ENCODE data around the gene FBXL17. TPM values are rescaled to one million over a fixed set of nuclear protein-coding genes. Genes with fewer than 3 reads are reported as not detected.

FBXL17 gene
- total and polyA plus RNA-seq, 5 donors from 2014 or later, result 3.8 to 27.7 (median 6.4) TPM

DNA sequence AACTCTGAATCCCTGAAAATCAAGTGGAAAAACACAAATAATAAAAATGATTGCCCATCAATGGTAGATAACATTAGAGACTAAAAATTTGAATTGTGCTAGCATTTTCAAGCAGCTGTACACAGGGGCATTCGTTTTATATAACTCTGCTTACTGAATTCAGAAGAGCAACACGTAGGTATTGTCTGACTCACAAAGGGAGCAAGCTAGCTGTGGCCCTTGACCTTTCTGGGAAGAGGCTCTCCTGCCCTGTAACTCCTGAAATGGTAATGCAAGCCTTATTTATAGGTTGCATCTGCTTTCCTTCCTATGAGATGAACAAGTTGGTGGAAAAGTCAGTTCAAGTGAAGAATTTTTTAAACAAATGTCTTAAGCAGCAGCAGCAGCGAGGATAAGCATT, 492.5 kb downstream of the FBXL17 start:
- Mint-ChIP-seq H3K4me3 (no peak overlapping the region), H3K27ac (no peak overlapping the region), H3K4me1 (peaks cover 0 to 5% (median 4%) of the 10 kb centered on the region in 4 donors), H3K27me3 (no peaks in the 10 kb centered on the region), H3K36me3 (peaks cover 8% of the 10 kb centered on the region), H3K9me3 (peaks cover 0 to 3% (median 0%) of the 10 kb centered on the region in 7 donors)
- Histone ChIP-seq H3K4me1 (ENCODE audit: control insufficient read depth, insufficient read depth, low read length, poor library complexity, severe bottlenecking) (no peaks in the 10 kb centered on the region), H3K4me3 (ENCODE audit: low read depth, low read length) (no peak overlapping the region), H3K36me3 (ENCODE audit: control insufficient read depth, insufficient read depth, low read length) (no peaks in the 10 kb centered on the region), H3K27ac (ENCODE audit: insufficient read depth, low read length, poor library complexity, severe bottlenecking) (no peak overlapping the region), H3K9me3 (ENCODE audit: control insufficient read depth in 2 of 2, low read length in 2 of 2) (no peaks in the 10 kb centered on the region), H3K27me3 (ENCODE audit: control insufficient read depth, insufficient read depth, low read length) (no peaks in the 10 kb centered on the region)
- DNase-seq (no peak), ATAC-seq (ENCODE audit: low read depth in 2 of 2) (no peak)

DNA sequence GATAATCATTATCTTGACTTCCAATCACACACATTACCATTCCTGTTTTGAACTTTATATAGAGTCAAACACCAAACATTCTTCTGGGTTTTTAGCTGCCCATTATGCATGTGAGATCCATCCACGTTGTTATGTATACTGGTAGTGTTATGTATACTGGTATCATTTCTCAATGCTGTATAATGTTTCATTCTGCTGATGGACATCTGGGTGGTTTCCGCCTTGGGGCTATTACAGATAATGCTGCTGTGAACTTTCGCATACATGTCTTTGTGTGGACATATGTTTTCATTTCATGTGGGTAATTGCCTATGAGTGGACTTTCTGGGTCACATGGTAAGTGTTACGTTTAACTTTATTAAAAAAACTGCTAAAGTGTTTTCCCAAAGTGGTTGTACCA, 493.4 kb downstream of the FBXL17 start:
- H3K36me3 ChIP-seq (ENCODE audit: control insufficient read depth, insufficient read depth, low read length), result no peaks in the 10 kb centered on the region
- no peaks in the 10 kb centered on the region for H3K4me1 ChIP-seq (ENCODE audit: control insufficient read depth, insufficient read depth, low read length, poor library complexity, severe bottlenecking)
- no peak overlapping the region for H3K4me3 Mint-ChIP-seq
- ATAC-seq (ENCODE audit: low read depth in 2 of 2) (no peak), DNase-seq (no peak)
- H3K36me3 Mint-ChIP-seq, result peaks cover 12% of the 10 kb centered on the region
- no peaks in the 10 kb centered on the region for H3K9me3 ChIP-seq (ENCODE audit: control insufficient read depth in 2 of 2, low read length in 2 of 2)
- H3K27me3 Mint-ChIP-seq, result no peaks in the 10 kb centered on the region
- peaks cover 0 to 2% (median 0%) of the 10 kb centered on the region in 7 donors for H3K9me3 Mint-ChIP-seq
- no peak overlapping the region for H3K27ac Mint-ChIP-seq
- H3K27ac ChIP-seq (ENCODE audit: insufficient read depth, low read length, poor library complexity, severe bottlenecking), result no peak overlapping the region
- H3K27me3 ChIP-seq (ENCODE audit: control insufficient read depth, insufficient read depth, low read length), result no peaks in the 10 kb centered on the region
- H3K4me1 Mint-ChIP-seq, result peaks cover 0 to 5% (median 4%) of the 10 kb centered on the region in 4 donors
- H3K4me3 ChIP-seq (ENCODE audit: low read depth, low read length), result no peak overlapping the region

DNA sequence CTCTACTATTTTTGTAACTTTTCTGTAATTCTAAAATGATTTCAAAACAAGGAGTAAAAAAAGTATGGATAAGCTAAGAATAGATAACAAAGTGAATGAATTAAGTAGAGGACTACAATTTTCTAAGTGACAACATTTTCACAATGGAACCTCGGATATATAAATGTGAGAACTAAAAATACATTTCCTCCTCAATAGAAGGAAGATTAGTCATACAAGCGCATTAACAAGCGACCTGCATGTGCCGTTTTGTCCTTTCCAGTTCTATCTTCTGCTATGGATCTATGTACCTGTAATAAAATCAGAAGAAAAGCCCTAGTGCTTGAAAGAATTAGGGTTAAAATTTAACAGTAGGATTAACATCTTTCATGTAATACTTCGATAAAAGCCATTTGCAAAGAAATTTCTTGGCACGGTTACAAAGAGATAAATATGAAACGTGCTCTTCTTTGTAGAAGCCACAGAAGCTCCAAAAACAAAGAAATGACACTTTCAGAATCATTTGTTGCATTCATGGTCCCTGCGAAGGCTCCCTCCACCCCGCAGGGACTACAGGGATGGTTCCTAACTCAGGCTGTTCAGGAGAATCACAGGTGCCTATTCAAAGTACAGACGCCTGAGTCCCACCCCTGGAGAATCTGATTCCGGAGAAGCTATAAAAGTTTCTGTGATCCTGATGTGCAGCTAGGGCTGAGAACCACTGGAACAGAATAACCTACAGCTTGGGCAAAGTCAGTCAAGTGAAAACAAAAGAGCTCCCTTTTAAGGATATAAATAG, 494.5 kb downstream of the FBXL17 start:
- H3K27me3 ChIP-seq (ENCODE audit: control insufficient read depth, insufficient read depth, low read length), result no peaks in the 10 kb centered on the region
- no peak overlapping the region for H3K4me3 ChIP-seq (ENCODE audit: low read depth, low read length)
- Mint-ChIP-seq H3K4me1 (peaks cover 2 to 5% (median 4%) of the 10 kb centered on the region in 4 donors), H3K36me3 (peaks cover 14% of the 10 kb centered on the region), H3K9me3 (peaks cover 0 to 2% (median 0%) of the 10 kb centered on the region in 7 donors), H3K4me3 (no peak overlapping the region), H3K27ac (no peak overlapping the region), H3K27me3 (no peaks in the 10 kb centered on the region)
- DNase-seq (no peak), ATAC-seq (ENCODE audit: low read depth in 2 of 2) (no peak)
- H3K27ac ChIP-seq (ENCODE audit: insufficient read depth, low read length, poor library complexity, severe bottlenecking), result no peak overlapping the region
- no peaks in the 10 kb centered on the region for H3K4me1 ChIP-seq (ENCODE audit: control insufficient read depth, insufficient read depth, low read length, poor library complexity, severe bottlenecking)
- H3K36me3 ChIP-seq (ENCODE audit: control insufficient read depth, insufficient read depth, low read length), result no peaks in the 10 kb centered on the region
- H3K9me3 ChIP-seq (ENCODE audit: control insufficient read depth in 2 of 2, low read length in 2 of 2), result no peaks in the 10 kb centered on the region

DNA sequence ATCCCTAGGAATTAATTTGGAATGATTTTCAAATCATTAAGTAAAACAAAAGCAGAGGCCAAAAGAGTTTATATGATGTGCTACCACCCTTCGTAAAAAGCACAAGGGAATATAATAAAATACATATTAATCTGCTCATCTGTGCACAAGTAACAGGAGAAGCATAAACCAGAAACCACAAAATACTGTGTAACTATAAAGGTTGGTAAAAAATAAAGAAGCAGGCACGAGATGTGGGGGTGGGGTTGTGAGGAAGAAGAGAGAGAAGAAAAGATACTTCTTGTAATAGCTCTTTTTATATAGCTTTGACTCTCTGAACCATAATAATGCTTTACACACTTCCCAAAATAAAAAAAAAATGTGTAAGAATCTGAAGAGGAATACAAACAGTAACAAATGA, 496.3 kb downstream of the FBXL17 start:
- DNase-seq, result no peak
- no peak for ATAC-seq (ENCODE audit: low read depth in 2 of 2)
- H3K27me3 Mint-ChIP-seq, result no peaks in the 10 kb centered on the region
- H3K9me3 ChIP-seq (ENCODE audit: control insufficient read depth in 2 of 2, low read length in 2 of 2), result no peaks in the 10 kb centered on the region
- H3K36me3 ChIP-seq (ENCODE audit: control insufficient read depth, insufficient read depth, low read length), result no peaks in the 10 kb centered on the region
- H3K4me1 ChIP-seq (ENCODE audit: control insufficient read depth, insufficient read depth, low read length, poor library complexity, severe bottlenecking), result no peaks in the 10 kb centered on the region
- H3K4me1 Mint-ChIP-seq, result peaks cover 2 to 5% (median 4%) of the 10 kb centered on the region in 4 donors
- no peak overlapping the region for H3K4me3 ChIP-seq (ENCODE audit: low read depth, low read length)
- H3K4me3 Mint-ChIP-seq, result no peak overlapping the region
- peaks cover 12% of the 10 kb centered on the region for H3K36me3 Mint-ChIP-seq
- no peak overlapping the region for H3K27ac Mint-ChIP-seq
- H3K27ac ChIP-seq (ENCODE audit: insufficient read depth, low read length, poor library complexity, severe bottlenecking), result no peak overlapping the region
- H3K9me3 Mint-ChIP-seq, result no peaks in the 10 kb centered on the region
- no peaks in the 10 kb centered on the region for H3K27me3 ChIP-seq (ENCODE audit: control insufficient read depth, insufficient read depth, low read length)

DNA sequence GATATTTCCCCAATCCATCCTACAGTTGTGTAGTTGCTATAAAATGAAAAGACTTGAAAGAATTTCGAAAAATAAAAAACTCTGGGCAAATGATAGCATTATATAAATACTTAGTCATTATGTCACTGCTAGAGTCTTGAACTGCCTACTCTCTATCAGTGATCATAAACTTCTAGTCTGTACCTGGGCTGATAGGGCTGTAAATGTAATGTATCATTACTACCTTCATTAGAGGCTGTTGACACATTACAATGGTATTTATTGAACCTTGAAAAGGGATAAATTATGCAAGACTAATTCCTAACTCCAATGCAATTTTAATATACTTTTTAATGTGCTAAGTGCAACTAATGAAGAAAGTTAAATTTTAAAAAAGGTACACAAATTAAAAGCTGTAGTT, 497.0 kb downstream of the FBXL17 start:
- Mint-ChIP-seq H3K27me3 (no peaks in the 10 kb centered on the region), H3K27ac (no peak overlapping the region), H3K36me3 (peaks cover 12% of the 10 kb centered on the region), H3K4me3 (no peak overlapping the region), H3K4me1 (peaks cover 2 to 5% (median 4%) of the 10 kb centered on the region in 4 donors), H3K9me3 (no peaks in the 10 kb centered on the region)
- DNase-seq (no peak), ATAC-seq (ENCODE audit: low read depth in 2 of 2) (no peak)
- Histone ChIP-seq H3K36me3 (ENCODE audit: control insufficient read depth, insufficient read depth, low read length) (peaks cover 3% of the 10 kb centered on the region), H3K4me1 (ENCODE audit: control insufficient read depth, insufficient read depth, low read length, poor library complexity, severe bottlenecking) (no peaks in the 10 kb centered on the region), H3K9me3 (ENCODE audit: control insufficient read depth in 2 of 2, low read length in 2 of 2) (no peaks in the 10 kb centered on the region), H3K4me3 (ENCODE audit: low read depth, low read length) (no peak overlapping the region), H3K27me3 (ENCODE audit: control insufficient read depth, insufficient read depth, low read length) (no peaks in the 10 kb centered on the region), H3K27ac (ENCODE audit: insufficient read depth, low read length, poor library complexity, severe bottlenecking) (no peak overlapping the region)

DNA sequence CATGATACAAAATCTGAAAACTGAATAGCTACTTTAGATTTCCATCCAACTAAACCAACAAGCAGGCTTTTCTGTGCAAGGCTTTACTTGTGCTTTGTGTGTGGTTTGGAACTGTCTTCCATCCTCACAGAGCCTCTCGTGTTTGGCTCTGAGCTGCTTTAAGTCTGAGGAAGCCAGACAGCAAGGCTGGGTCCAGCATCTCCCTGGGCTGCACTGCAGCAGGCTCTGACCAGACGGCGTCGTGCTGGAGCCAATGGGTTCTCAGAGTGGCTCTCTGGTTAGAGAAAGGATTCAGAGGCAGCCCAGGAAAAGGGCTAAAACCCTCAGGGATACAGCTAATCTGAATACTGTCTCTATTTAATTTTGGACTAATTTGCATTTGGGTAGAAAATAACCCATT, 503.2 kb downstream of the FBXL17 start:
- H3K4me1 Mint-ChIP-seq, result peaks cover 0 to 5% (median 0%) of the 10 kb centered on the region in 4 donors
- Histone ChIP-seq H3K36me3 (ENCODE audit: control insufficient read depth, insufficient read depth, low read length) (peaks cover 3% of the 10 kb centered on the region), H3K9me3 (ENCODE audit: control insufficient read depth in 2 of 2, low read length in 2 of 2) (no peaks in the 10 kb centered on the region), H3K27ac (ENCODE audit: insufficient read depth, low read length, poor library complexity, severe bottlenecking) (no peak overlapping the region), H3K4me3 (ENCODE audit: low read depth, low read length) (no peak overlapping the region), H3K27me3 (ENCODE audit: control insufficient read depth, insufficient read depth, low read length) (no peaks in the 10 kb centered on the region), H3K4me1 (ENCODE audit: control insufficient read depth, insufficient read depth, low read length, poor library complexity, severe bottlenecking) (no peaks in the 10 kb centered on the region)
- no peaks in the 10 kb centered on the region for H3K27me3 Mint-ChIP-seq
- no peak for ATAC-seq (ENCODE audit: low read depth in 2 of 2)
- peaks cover 14% of the 10 kb centered on the region for H3K36me3 Mint-ChIP-seq
- DNase-seq, result no peak
- H3K9me3 Mint-ChIP-seq, result no peaks in the 10 kb centered on the region
- H3K27ac Mint-ChIP-seq, result no peak overlapping the region
- no peak overlapping the region for H3K4me3 Mint-ChIP-seq

DNA sequence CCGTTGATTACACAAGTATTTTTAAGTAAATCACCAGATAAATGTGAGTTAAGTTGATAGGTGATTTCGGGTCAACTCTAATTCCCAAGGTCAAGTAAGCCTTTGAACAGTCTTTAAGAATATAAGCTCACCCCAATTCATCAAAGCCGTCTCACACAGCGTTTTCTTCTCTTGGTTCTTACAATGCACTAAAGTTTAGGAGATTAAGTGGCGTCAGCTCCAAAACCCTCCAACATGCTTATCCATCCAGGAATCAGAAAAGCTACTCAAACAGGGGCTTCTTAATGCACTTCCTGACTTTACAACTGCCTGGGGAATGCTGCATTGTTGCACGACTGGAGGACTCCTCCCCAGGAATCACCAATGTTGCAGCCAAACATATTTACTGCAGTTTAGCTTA, 505.0 kb downstream of the FBXL17 start:
- Mint-ChIP-seq H3K27me3 (no peaks in the 10 kb centered on the region), H3K9me3 (no peaks in the 10 kb centered on the region), H3K36me3 (peaks cover 17% of the 10 kb centered on the region), H3K4me3 (no peak overlapping the region), H3K27ac (no peak overlapping the region), H3K4me1 (peaks cover 0 to 2% (median 0%) of the 10 kb centered on the region in 4 donors)
- Histone ChIP-seq H3K4me1 (ENCODE audit: control insufficient read depth, insufficient read depth, low read length, poor library complexity, severe bottlenecking) (no peaks in the 10 kb centered on the region), H3K27me3 (ENCODE audit: control insufficient read depth, insufficient read depth, low read length) (no peaks in the 10 kb centered on the region), H3K9me3 (ENCODE audit: control insufficient read depth in 2 of 2, low read length in 2 of 2) (no peaks in the 10 kb centered on the region), H3K27ac (ENCODE audit: insufficient read depth, low read length, poor library complexity, severe bottlenecking) (no peak overlapping the region), H3K4me3 (ENCODE audit: low read depth, low read length) (no peak overlapping the region), H3K36me3 (ENCODE audit: control insufficient read depth, insufficient read depth, low read length) (peaks cover 3% of the 10 kb centered on the region)
- DNase-seq, result no peak
- no peak for ATAC-seq (ENCODE audit: low read depth in 2 of 2)

DNA sequence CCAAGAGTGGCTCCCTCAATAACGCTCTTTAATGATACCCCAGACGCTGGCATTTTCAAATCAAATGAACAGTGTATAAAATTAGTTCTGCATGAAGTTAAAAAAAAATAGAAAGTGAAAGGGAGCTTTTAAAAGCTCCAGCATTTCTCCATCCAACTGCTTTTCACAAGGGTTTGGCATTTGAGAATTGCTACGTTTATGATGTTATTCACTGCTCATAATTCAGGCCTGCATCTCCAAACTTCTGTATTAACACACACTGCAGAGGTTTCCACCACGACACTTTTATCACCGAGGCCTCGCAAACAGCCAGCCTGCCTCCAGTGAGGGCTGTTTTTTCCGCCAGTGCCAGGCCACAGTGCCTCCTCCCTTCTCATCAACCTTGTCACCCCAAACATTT, 505.6 kb downstream of the FBXL17 start:
- H3K4me3 Mint-ChIP-seq, result no peak overlapping the region

More for the DNA sequence above, 505.6 kb downstream of the FBXL17 start:
- no peak overlapping the region for H3K27ac ChIP-seq (ENCODE audit: insufficient read depth, low read length, poor library complexity, severe bottlenecking)
- H3K9me3 ChIP-seq (ENCODE audit: control insufficient read depth in 2 of 2, low read length in 2 of 2), result no peaks in the 10 kb centered on the region
- Mint-ChIP-seq H3K4me1 (peaks cover 0 to 2% (median 0%) of the 10 kb centered on the region in 4 donors), H3K9me3 (no peaks in the 10 kb centered on the region), H3K27ac (no peak overlapping the region), H3K27me3 (no peaks in the 10 kb centered on the region), H3K36me3 (peaks cover 17% of the 10 kb centered on the region)
- no peaks in the 10 kb centered on the region for H3K4me1 ChIP-seq (ENCODE audit: control insufficient read depth, insufficient read depth, low read length, poor library complexity, severe bottlenecking)
- DNase-seq (no peak), ATAC-seq (ENCODE audit: low read depth in 2 of 2) (no peak)
- H3K4me3 ChIP-seq (ENCODE audit: low read depth, low read length), result no peak overlapping the region
- no peaks in the 10 kb centered on the region for H3K27me3 ChIP-seq (ENCODE audit: control insufficient read depth, insufficient read depth, low read length)
- peaks cover 3% of the 10 kb centered on the region for H3K36me3 ChIP-seq (ENCODE audit: control insufficient read depth, insufficient read depth, low read length)

All from CD4-positive, CD25-positive, alpha-beta regulatory T cell (primary cell).